HAP-1 (cell line): ENCODE results near the gene H2BW1.
"Not testable (repeated sequence)": the region's sequence is repeated elsewhere in the genome, so short reads cannot be mapped to it uniquely, and the experiment has no call there.

Experiments
- DNase-seq, 2 experiments: peaks; one replicate each; pipeline ENCODE4 v3.0.0-alpha.2; 2016 to 2020; ENCODE audit warnings: low spot score in 2 of 2
- H3K27me3 ChIP-seq: fragments of 250-450 bp; sonication (Bioruptor Pico); 2 replicates; pipeline ENCODE4 v1.5.1; 2020; ENCODE audit warnings: low read depth, mild to moderate bottlenecking, moderate library complexity
- H3K36me3 ChIP-seq: fragments of 250-450 bp; sonication (Bioruptor Pico); replicated peaks from 2 replicates; pipeline ENCODE4 v1.5.1; 2020; ENCODE audit warnings: mild to moderate bottlenecking
- H3K4me1 ChIP-seq: fragments of 250-450 bp; sonication (Bioruptor Pico); 2 replicates; pipeline ENCODE4 v1.5.1; 2020; ENCODE audit warnings: mild to moderate bottlenecking
- H3K4me3 ChIP-seq: fragments of 250-450 bp; sonication (Bioruptor Pico); 2 replicates; pipeline ENCODE4 v1.5.1; 2020; ENCODE audit warnings: mild to moderate bottlenecking, moderate library complexity
- H3K9me3 ChIP-seq: fragments of 250-450 bp; sonication (Bioruptor Pico); 2 replicates; pipeline ENCODE4 v1.5.1; 2020; ENCODE audit warnings: mild to moderate bottlenecking, moderate library complexity
- in situ Hi-C: fragments of 300-500 bp; cut with MboI; formaldehyde crosslinking; loops from 3 replicates; pipeline ENCODE4 v1.14.3; 2020; ENCODE audit warnings: low sequenced_read_pairs, inconsistent platforms, mixed read lengths

H2BW1 gene, protein sequence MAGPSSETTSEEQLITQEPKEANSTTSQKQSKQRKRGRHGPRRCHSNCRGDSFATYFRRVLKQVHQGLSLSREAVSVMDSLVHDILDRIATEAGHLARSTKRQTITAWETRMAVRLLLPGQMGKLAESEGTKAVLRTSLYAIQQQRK

DNA sequence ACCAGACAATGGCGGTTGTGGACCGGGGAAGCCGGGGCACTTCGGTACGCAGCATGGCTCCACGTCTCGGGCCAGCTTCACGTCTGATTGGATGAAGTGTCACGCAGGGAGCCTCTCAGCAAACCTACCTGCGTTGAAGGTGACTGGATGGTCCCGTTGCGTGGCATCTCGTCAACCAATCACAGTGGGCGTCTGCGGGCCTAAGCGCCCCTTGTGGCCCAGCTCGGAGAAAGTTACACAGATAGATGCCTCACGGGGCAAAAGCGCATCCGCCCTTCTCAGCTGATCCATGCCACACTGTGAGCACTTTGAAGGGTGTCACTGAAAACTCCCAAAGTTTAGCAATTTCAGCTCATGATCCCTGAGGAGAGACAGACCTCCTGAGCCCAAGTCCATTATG is at the start of gene H2BW1:
TSS of gene H2BW1 (minus strand) at position 103 of the 400 bp plus-strand sequence. CDS start 132 bp downstream, outside the sequence.
- H3K9me3 ChIP-seq: no peaks in the 10 kb centered on the region
- in situ Hi-C loops: no loop called here
- no peaks in the 10 kb centered on the region for H3K4me1 ChIP-seq
- no peaks in the 10 kb centered on the region for H3K27me3 ChIP-seq
- H3K4me3 ChIP-seq: no peak within 1 kb of the TSS
- no peak for DNase-seq
- H3K36me3 ChIP-seq: no peaks in the 10 kb centered on the region

DNA sequence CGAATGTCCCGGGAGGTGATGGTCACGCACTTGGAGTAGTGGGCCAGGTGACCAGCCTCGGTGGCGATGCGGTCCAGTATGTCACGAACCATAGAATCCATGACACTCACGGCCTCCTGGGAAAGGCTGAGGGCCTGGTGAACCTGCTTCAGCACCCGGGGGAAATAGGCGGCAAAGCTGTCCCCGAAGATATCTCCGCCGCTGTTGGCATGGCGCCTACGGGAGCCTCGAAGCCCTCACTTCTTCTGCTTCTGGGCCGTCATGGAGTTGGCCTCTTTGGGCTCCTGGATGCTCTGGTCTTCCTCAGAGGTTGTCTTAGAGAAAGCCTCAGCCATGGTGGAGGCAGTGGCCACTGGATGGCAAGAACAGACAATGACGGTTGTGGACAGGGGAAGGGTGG is 49.1 kb upstream of the H2BW1 start:
- H3K36me3 ChIP-seq, in situ Hi-C loops, H3K27me3 ChIP-seq, H3K9me3 ChIP-seq, H3K4me3 ChIP-seq, DNase-seq, H3K4me1 ChIP-seq: not testable (repeated sequence)

DNA sequence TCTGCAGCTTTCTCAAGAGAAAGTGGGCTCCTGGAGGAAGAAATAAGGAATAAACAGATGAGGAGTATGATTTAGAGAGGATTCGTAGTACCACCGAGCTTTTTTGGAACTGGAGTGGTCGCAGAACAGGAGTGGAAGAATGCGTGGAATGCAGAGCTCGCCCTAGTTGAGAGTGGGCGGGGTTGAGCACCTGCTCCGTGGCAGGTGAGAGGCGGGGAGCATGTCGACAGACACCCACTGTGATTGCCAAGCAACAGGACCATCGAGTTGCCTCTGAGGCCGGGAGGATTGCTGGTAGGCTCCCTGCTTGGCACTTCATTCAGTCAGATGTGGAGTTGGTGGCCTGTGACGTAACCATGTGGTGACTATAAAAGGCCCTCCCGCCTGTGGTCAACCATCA is 41.4 kb upstream of the H2BW1 start:
- in situ Hi-C loops, H3K9me3 ChIP-seq, DNase-seq, H3K36me3 ChIP-seq, H3K4me1 ChIP-seq, H3K4me3 ChIP-seq, H3K27me3 ChIP-seq: not testable (repeated sequence)

DNA sequence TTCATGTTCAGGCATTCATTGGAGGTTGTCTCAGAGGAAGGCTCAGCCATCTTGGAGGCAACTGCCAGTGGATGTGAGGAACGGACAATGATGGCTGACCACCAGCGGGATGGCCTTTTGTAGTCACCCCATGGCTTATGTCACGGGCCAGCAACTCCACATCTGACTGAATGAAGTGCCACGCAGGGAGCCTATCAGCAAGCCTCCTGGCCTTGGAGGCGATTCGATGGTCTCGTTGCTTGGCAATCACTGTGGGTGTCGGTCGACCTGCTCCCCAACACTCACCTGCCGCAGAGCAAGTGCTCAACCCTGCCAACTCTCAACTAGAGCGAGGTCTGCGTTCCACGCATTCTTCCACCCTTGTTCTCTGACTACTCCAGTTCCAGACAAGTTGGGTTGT is 33.7 kb upstream of the H2BW1 start:
- Histone ChIP-seq H3K9me3 (no peaks in the 10 kb centered on the region), H3K36me3 (no peaks in the 10 kb centered on the region), H3K27me3 (no peaks in the 10 kb centered on the region), H3K4me3 (no peak overlapping the region), H3K4me1 (no peaks in the 10 kb centered on the region)
- no peak for DNase-seq
- in situ Hi-C loops: no loop called here

DNA sequence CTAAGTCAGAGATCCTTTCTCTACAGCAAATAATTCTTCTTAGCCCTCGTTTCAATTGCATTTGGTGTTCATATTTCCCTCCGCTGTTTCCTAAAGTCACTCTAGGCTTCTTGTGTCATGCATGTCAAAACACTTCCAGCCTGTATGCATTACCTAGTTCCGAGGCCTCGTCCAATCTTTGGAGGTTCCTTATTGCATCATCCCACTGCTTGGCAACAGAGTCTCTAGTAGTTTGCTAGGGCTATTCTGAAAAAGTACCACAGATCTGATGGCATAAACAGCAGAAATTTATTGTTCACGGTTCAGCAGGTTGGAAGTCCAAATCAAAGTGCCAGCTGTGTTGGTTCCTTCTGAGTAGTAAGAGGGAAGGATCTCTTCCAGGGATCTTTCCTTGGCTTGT is 32.1 kb upstream of the H2BW1 start:
- H3K4me3 ChIP-seq: no peak overlapping the region
- H3K36me3 ChIP-seq: no peaks in the 10 kb centered on the region
- no peaks in the 10 kb centered on the region for H3K9me3 ChIP-seq
- in situ Hi-C loops: no loop called here
- H3K27me3 ChIP-seq: no peaks in the 10 kb centered on the region
- no peak for DNase-seq
- no peaks in the 10 kb centered on the region for H3K4me1 ChIP-seq

DNA sequence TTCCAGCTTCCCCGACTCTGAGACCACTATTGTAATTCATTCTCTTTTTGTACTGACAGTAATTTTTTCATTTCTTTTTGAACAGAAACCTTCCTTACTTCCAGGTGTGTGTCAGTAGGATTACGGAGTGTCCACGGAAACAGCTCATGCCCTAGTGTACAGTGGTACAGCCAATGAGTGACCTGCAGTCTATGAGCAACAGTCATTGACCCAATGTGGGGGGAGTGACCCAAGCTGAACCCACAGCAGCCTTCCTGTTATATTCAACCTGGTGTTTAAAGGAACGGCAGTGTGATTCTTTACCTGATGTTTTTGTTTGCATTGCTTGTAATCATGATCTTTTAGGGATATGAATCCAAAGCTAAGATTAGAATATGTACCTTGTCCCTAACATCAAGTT is 27.5 kb upstream of the H2BW1 start:
- Histone ChIP-seq H3K4me3 (no peak overlapping the region), H3K27me3 (no peaks in the 10 kb centered on the region), H3K4me1 (no peaks in the 10 kb centered on the region), H3K36me3 (no peaks in the 10 kb centered on the region), H3K9me3 (no peaks in the 10 kb centered on the region)
- in situ Hi-C loops: no loop called here
- no peak for DNase-seq

DNA sequence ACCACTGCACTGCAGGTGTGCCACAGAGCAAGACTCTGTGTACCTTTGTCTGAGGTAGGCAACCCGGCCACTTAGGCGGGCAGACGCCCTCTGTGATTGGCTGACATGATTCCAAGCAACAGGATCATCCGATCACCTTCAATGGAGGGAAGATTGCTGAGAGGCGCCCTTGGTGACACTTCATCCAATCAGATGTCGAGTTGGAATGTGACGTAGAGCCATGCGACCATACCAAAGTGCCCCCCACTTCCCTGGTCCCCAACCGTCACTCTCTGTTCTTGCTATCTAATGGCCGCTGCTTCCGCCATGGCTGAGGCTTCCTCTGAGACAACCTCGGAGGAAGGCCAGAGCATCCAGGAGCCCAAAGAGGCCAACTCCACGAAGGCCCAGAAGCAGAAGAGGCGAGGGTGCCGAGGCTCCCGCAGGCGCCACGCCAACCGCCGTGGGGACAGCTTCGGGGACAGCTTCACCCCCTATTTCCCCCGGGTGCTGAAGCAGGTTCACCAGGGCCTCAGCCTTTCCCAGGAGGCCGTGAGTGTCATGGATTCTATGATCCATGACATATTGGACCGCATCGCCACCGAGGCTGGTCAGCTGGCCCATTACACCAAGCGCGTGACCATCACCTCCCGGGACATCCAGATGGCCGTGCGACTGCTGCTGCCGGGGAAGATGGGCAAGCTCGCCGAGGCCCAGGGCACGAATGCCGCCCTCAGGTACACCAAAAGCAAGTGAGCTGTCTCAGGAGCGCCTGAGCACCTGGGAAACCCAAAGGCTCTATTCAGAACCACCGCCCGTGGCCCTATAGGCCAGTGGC is 26.4 kb upstream of the H2BW1 start, which contains the start of gene H2BW2:
TSS of gene H2BW2 (plus strand) at position 268 of the 817 bp plus-strand sequence. CDS start at position 307, 39 bp downstream.
- in situ Hi-C loops: no loop called here
- Histone ChIP-seq H3K36me3 (no peaks in the 10 kb centered on the region), H3K9me3 (no peaks in the 10 kb centered on the region), H3K4me3 (no peak within 1 kb of the TSS), H3K27me3 (no peaks in the 10 kb centered on the region), H3K4me1 (no peaks in the 10 kb centered on the region)
- DNase-seq: no peak

DNA sequence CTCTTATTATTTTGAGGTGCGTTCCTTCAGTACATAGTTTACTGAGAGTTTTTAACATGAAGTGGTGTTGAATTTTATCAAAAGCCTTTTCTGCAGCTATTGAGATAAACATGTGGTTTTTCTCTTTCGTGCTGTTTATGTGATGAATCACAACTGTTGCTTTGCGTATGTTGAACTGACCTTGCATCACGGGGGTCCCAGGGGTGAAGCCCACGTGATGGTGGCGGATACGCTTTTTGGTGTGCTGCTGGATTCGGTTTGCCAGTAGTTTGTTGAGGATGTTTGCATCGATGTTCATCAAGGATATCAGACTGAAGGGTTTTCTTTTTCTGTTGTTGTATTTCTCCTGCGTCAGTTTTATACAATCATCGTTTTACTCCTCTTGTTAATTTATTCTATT is 4.6 kb upstream of the H2BW1 start:
- Histone ChIP-seq H3K4me1 (no peaks in the 10 kb centered on the region), H3K36me3 (no peaks in the 10 kb centered on the region), H3K4me3 (no peak overlapping the region), H3K27me3 (no peaks in the 10 kb centered on the region), H3K9me3 (no peaks in the 10 kb centered on the region)
- in situ Hi-C loops: no loop called here
- no peak for DNase-seq

DNA sequence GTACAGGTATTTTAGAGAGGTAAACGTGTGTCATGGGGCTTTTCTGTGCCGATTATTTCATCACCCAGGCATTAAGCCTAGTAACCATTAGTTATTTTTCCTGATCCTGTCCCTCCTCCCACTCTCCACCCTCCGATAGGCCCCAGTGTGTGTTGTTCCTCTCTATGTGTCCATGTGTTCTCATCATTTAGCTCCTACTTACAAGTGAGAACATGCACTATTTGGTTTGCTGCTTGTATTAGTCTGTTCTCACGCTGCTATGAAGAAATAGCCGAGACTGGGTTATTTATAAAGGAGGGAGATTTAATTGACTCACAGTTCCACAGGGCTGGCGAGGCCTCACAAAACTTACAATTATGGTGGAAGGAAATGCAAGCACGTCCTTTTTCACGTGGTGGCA is 2.1 kb upstream of the H2BW1 start:
- not testable (repeated sequence) for H3K27me3 ChIP-seq

DNA sequence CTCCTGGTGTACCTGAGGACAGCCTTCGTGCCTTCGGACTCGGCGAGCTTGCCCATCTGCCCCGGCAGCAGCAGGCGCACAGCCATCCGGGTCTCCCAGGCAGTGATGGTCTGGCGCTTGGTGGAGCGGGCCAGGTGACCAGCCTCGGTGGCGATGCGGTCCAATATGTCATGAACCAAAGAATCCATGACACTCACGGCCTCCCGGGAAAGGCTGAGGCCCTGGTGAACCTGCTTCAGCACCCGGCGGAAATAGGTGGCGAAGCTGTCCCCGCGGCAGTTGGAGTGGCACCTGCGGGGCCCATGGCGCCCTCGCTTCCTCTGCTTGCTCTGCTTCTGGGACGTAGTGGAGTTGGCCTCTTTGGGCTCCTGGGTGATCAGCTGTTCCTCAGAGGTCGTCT is 350 bp downstream of the H2BW1 start:
- in situ Hi-C loops: no loop called here
- Histone ChIP-seq H3K9me3 (no peaks in the 10 kb centered on the region), H3K4me3 (no peak overlapping the region), H3K36me3 (no peaks in the 10 kb centered on the region), H3K27me3 (no peaks in the 10 kb centered on the region), H3K4me1 (no peaks in the 10 kb centered on the region)
- no peak for DNase-seq

More for the DNA sequence above, 2.1 kb upstream of the H2BW1 start:
- in situ Hi-C loops, H3K9me3 ChIP-seq, H3K4me3 ChIP-seq, H3K4me1 ChIP-seq, H3K36me3 ChIP-seq, DNase-seq: not testable (repeated sequence)

DNA sequence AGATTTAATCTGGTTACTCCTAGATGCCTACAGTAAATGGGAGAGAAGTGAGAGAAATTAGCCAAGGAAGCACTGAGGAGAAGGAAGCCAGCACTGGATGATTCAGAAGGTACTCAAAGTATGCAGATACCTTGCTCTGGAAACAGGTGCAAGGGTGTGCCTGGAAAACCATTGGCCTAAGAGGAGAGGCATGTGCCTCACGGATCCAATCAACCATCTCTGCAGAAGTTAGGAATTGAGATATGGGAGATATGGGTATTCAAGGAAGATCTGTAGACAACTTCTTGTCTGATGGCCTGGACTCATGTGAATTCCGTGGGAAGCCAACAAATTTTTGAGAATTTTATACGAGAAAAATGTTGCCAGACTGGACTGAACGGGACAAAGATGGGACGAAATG is 4.7 kb downstream of the H2BW1 start:
- in situ Hi-C loops: no loop called here
- no peaks in the 10 kb centered on the region for H3K4me1 ChIP-seq
- H3K27me3 ChIP-seq: no peaks in the 10 kb centered on the region
- H3K4me3 ChIP-seq: no peak overlapping the region
- no peak for DNase-seq
- no peaks in the 10 kb centered on the region for H3K9me3 ChIP-seq
- H3K36me3 ChIP-seq: no peaks in the 10 kb centered on the region

DNA sequence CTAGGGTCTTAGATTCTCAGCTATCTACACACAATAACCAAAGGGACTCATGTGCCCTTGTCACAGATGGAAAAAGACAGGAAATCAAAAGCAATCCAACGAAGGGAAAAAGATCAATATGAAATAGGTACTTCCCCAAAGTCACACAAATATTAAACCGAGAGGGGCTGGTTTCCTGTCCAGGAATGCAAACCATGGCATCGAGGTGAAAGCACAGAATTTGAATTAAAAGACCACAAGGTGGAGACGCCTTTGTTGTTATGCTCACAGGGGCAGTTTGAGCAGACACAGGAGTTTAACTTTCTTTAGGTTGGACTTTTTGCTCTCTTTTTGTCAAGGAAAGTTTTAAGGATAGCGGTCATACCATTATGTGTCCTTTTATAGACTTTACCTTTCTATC is 14.3 kb downstream of the H2BW1 start:
- H3K27me3 ChIP-seq: no peaks in the 10 kb centered on the region
- no peaks in the 10 kb centered on the region for H3K9me3 ChIP-seq
- H3K4me1 ChIP-seq: no peaks in the 10 kb centered on the region
- in situ Hi-C loops: no loop called here
- no peak overlapping the region for H3K4me3 ChIP-seq
- no peak for DNase-seq
- H3K36me3 ChIP-seq: no peaks in the 10 kb centered on the region

DNA sequence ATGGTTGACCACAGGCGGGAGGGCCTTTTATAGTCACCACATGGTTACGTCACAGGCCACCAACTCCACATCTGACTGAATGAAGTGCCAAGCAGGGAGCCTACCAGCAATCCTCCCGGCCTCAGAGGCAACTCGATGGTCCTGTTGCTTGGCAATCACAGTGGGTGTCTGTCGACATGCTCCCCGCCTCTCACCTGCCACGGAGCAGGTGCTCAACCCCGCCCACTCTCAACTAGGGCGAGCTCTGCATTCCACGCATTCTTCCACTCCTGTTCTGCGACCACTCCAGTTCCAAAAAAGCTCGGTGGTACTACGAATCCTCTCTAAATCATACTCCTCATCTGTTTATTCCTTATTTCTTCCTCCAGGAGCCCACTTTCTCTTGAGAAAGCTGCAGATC is 30.0 kb downstream of the H2BW1 start:
- H3K4me1 ChIP-seq, in situ Hi-C loops, H3K27me3 ChIP-seq, H3K4me3 ChIP-seq, DNase-seq, H3K36me3 ChIP-seq, H3K9me3 ChIP-seq: not testable (repeated sequence)

DNA sequence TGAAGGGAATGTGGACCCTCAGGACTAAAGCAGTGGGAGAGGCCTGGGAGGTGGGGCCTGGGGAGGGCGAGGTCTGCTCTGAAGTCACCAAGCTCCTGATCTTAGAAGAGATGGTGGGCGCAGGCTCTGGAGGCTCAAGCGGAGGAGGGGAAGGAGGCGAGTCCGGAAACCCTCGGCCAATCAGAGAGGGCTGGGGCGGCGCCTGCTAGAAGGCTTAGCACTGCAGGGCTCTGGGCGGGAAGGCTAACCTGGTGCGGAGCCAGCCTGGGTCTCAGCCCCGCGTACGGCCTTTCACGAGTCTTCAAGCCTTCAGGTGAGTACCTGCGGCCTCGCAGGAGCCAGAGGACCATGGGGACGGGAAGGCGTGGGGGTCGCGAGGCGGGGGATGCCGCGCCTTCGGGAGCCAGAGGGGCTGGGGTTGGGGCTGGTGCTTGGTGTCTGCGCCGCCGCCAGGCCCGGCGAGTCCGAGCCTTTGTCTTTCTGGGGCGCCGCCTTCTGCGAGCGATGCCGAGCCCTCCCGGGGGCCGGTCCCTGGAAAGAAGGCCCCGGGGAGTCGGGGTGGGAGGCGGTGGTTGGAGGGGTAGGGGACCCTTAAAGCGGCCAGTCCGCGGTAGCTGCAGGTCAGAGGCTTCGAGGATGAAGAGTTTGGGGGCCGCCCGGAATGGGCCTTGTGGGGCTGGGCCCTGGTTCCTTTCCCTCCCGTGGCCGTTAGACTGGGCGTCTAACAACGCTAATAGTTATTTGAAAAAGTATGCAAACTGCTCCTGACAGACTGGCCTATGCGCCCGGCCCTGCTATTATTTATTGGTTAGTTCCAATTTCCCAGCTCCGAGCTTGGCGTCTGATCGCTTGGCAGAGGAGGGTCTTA is 50.9 kb downstream of the H2BW1 start, which contains the start of gene TMSB15B:
TSS of gene TMSB15B (plus strand) at position 217 of the 868 bp plus-strand sequence.
- H3K36me3 ChIP-seq, H3K27me3 ChIP-seq, H3K4me3 ChIP-seq, H3K9me3 ChIP-seq, in situ Hi-C loops, DNase-seq, H3K4me1 ChIP-seq: not testable (repeated sequence)
